HCT116 (cell line): ENCODE results near the gene GATAD2A.

Experiments used
- CTCF ChIP-seq, 3 experiments: fragments of 200-600 bp in 1 of 3; sonication (generic) in 1 of 3; IDR thresholded peaks in 2 of 3; conservative IDR thresholded peaks in 1 of 3; 2 replicates each; pipeline ENCODE4 v1.5.1; 2012 to 2017; ENCODE audit warnings: low read depth in 2 of 3, low read length in 2 of 3, antibody characterized with exemption in 1 of 3, borderline replicate concordance in 1 of 3, control low read depth in 1 of 3, mild to moderate bottlenecking in 1 of 3, mixed read lengths in 1 of 3, mixed run types in 1 of 3, moderate library complexity in 1 of 3; ENCODE audit not compliant: insufficient read depth in 1 of 3
- EGR1 ChIP-seq: IDR thresholded peaks from 2 replicates; pipeline ENCODE4 v1.6.1; 2012; ENCODE audit warnings: low read depth
- EZH2 ChIP-seq: fragments of 200-600 bp; sonication (generic); IDR thresholded peaks from 2 replicates; pipeline ENCODE4 v1.6.1; 2017; ENCODE audit warnings: antibody characterized with exemption, mixed run types
- JUND ChIP-seq: IDR thresholded peaks from 2 replicates; pipeline ENCODE4 v1.6.1; 2012
- POLR2A ChIP-seq: IDR thresholded peaks from 2 replicates; pipeline ENCODE4 v1.7.0; 2011; ENCODE audit warnings: borderline replicate concordance; ENCODE audit not compliant: insufficient read depth, insufficient read length; ENCODE audit errors: extremely low read depth
- REST ChIP-seq: IDR thresholded peaks from 2 replicates; pipeline ENCODE4 v1.6.1; 2012; ENCODE audit warnings: low read depth

GRCh38 chr19:19388568-19389555, 16.6 kb upstream of the GATAD2A start:
- TF ChIP-seq CTCF (IDR thresholded peaks at IDR 0.05 in 2 of 3, conservative IDR thresholded peaks at IDR 0.05 in 1 of 3; ENCODE audit: borderline replicate concordance in 1 of 3, insufficient read depth in 1 of 3, low read depth in 2 of 3, low read length in 2 of 3), result no peak
- no peak for TF ChIP-seq REST
- TF ChIP-seq EZH2, result no peak
- no peak for TF ChIP-seq EGR1
- no peak for TF ChIP-seq JUND
- TF ChIP-seq POLR2A, result no peak
